HUES6 (cell line): ENCODE measurements around the gene LRRC30.

Experiments
- H3K27ac ChIP-seq: 2 replicates; pipeline ENCODE4 v1.7.0; 2013; ENCODE audit warnings: low read depth, mild to moderate bottlenecking, low read length, inconsistent platforms
- H3K27me3 ChIP-seq: 2 replicates; pipeline ENCODE4 v1.6.1; 2013; ENCODE audit warnings: low read length; ENCODE audit not compliant: control insufficient read depth, insufficient read depth
- H3K36me3 ChIP-seq: 2 replicates; pipeline ENCODE4 v1.6.1; 2013; ENCODE audit warnings: low read length; ENCODE audit not compliant: control insufficient read depth, insufficient read depth
- H3K4me1 ChIP-seq: 2 replicates; pipeline ENCODE4 v1.6.1; 2013; ENCODE audit warnings: low read length; ENCODE audit not compliant: control insufficient read depth, insufficient read depth
- H3K4me3 ChIP-seq: 2 replicates; pipeline ENCODE4 v1.5.1; 2013; ENCODE audit warnings: low read depth, low read length
- H3K9ac ChIP-seq: one replicate; pipeline ENCODE4 v1.6.1; 2013; ENCODE audit warnings: mild to moderate bottlenecking, low read length
- H3K9me3 ChIP-seq: 2 replicates; pipeline ENCODE4 v1.6.1; 2013; ENCODE audit warnings: low read depth, low read length; ENCODE audit not compliant: control insufficient read depth, insufficient read depth

The LRRC30 gene

GRCh38 chr18:7269942-7270341, 39.1 kb downstream of the LRRC30 start:
- H3K27me3 ChIP-seq: no peaks in the 10 kb centered on the region
- no peak overlapping the region for H3K4me3 ChIP-seq
- H3K9ac ChIP-seq: no peak overlapping the region
- H3K4me1 ChIP-seq: peaks cover 4% of the 10 kb centered on the region; the same call in 1 of the 2 replicates
- H3K36me3 ChIP-seq: no peaks in the 10 kb centered on the region
- H3K27ac ChIP-seq: no peak overlapping the region
- no peaks in the 10 kb centered on the region for H3K9me3 ChIP-seq

DNA sequence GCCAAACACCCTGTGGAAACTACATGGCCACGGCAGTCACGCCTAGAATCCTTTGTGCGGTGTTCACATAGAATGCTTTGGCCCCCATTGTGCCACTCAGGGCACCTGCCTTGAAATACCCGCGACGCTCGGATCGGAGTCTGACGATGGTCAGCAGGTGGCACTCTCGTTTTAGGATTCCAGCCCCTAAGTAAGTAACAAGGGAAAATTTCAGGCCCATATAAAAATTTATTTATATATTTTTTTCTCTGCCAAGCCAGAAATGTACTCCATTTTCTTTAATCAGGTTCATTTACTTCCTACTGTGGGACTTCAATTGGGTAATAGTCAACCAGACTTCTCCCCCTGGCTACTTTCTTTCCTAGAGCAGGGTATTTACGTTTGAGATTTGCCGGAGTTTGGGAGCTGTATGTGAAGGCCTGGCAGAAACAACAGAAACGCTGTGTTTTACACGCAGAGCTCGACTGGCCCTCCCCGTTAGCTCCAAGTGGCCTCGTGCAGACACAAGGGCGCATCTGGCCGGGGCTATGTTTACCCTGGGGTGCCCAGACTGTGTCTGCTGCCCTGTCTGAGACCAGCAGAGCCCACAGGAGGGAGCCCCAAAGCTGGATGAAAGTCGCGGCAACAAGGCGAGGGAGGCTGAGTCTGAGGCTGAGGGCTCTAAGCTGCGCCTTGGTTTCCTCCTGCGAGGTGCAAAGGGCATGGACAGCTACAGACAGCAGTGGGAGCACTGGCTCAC, 41.6 kb downstream of the LRRC30 start:
- Histone ChIP-seq H3K9ac (no peak overlapping the region), H3K27ac (no peak overlapping the region)

DNA sequence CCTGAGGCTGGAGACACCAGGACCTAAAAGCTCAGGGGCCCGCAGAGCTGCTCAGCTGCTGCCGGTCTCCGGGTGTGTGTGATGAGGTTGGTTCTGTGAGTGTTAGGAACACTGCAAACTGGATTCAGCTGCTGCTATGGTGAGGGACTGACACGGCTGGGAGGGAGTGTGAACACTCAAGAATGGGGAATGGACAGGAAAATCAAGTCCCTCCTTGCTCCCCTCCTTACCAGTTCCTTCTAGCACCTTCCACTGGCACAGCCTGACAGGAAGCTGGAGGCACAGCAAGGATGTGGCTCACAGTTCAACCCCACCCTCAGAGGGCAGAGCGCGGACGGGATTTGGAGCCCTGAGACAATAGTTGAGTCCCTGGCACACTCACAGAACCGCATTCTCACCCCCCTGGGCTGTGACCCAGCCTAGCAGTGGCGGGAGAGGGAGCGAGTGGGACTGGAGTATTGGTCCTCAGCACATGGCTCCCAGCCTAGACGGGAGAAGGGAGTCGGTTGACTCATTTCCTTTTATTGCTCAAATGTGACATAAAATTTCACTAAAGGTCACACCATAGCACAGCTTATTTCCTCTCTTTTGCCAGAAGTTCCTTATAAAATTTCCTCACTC, 42.5 kb downstream of the LRRC30 start:
- no peak overlapping the region for H3K4me3 ChIP-seq
- H3K9ac ChIP-seq: no peak overlapping the region
- H3K27me3 ChIP-seq: no peaks in the 10 kb centered on the region
- H3K36me3 ChIP-seq: no peaks in the 10 kb centered on the region
- H3K9me3 ChIP-seq: no peaks in the 10 kb centered on the region
- H3K27ac ChIP-seq: no peak overlapping the region
- H3K4me1 ChIP-seq: peaks cover 4% of the 10 kb centered on the region; the same call in 1 of the 2 replicates

More for the DNA sequence above, 41.6 kb downstream of the LRRC30 start:
- H3K36me3 ChIP-seq: no peaks in the 10 kb centered on the region
- no peaks in the 10 kb centered on the region for H3K27me3 ChIP-seq
- H3K4me1 ChIP-seq: peaks cover 4% of the 10 kb centered on the region; the same call in 1 of the 2 replicates
- no peaks in the 10 kb centered on the region for H3K9me3 ChIP-seq
- no peak overlapping the region for H3K4me3 ChIP-seq

DNA sequence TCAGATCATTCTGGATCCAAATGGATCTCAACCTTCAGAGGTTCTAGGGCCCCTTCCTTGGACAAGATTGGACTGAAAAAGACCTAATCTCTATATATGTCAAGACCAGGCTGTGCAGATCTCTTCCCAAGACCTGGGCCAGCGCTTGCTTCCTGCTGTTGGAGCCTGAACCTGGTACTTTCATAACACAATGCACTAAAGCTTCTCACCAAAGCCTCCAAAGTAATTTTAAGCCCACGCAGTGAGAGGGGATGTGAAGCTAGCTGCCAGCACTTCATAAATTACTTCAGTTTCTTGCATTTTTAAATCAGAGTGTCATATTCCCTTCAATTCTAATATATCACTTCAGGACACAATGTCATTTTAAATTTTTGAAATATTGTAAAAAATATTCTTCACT, 50.7 kb downstream of the LRRC30 start:
- H3K4me3 ChIP-seq: no peak overlapping the region
- H3K27ac ChIP-seq: no peak overlapping the region

More for the DNA sequence above, 50.7 kb downstream of the LRRC30 start:
- Histone ChIP-seq H3K9me3 (no peaks in the 10 kb centered on the region), H3K27me3 (no peaks in the 10 kb centered on the region), H3K4me1 (no peaks in the 10 kb centered on the region), H3K9ac (no peak overlapping the region), H3K36me3 (no peaks in the 10 kb centered on the region)
